Measurements from ENCODE around the gene FSCN2.

Gene FSCN2

GRCh38 chr17:81579298-81579697, 51.1 kb downstream of the FSCN2 start:
- no peaks in the 10 kb centered on the region for H3F3A ChIP-seq (ENCODE audit: insufficient read depth, low read length)
- no peak overlapping the region for H3K4me3 ChIP-seq (ENCODE audit: low read depth, low read length, poor library complexity, severe bottlenecking)
- H3K9me3 ChIP-seq (ENCODE audit: low read length): no peaks in the 10 kb centered on the region
- no peak overlapping the region for H2AFZ ChIP-seq (ENCODE audit: low read length)
- H3K4me1 ChIP-seq (ENCODE audit: insufficient read depth, low read length, severe bottlenecking): no peaks in the 10 kb centered on the region
- no peak for TF ChIP-seq EZH2 (IDR thresholded peaks at IDR 0.05; ENCODE audit: borderline replicate concordance, low read length)
- TF ChIP-seq CTCF (IDR thresholded peaks at IDR 0.05; ENCODE audit: low read length): no peak
- no peaks in the 10 kb centered on the region for H3K79me2 ChIP-seq (ENCODE audit: insufficient read depth, low read length)
- no peaks in the 10 kb centered on the region for H4K20me1 ChIP-seq (ENCODE audit: insufficient read depth, low read length)
- no peaks in the 10 kb centered on the region for H3K27me3 ChIP-seq (ENCODE audit: insufficient read depth, low read length)
- H3K27ac ChIP-seq (ENCODE audit: low read depth, low read length, poor library complexity, severe bottlenecking): no peak overlapping the region
- no peak overlapping the region for H3K9ac ChIP-seq (ENCODE audit: low read length)
- no peaks in the 10 kb centered on the region for H3K9me2 ChIP-seq (ENCODE audit: low read depth, low read length)
- H3K4me2 ChIP-seq (ENCODE audit: low read length): no peak overlapping the region
- H3K36me3 ChIP-seq (ENCODE audit: insufficient read depth, low read length): peaks cover 90% of the 10 kb centered on the region

- no peak overlapping the region for H3K4me2 ChIP-seq (ENCODE audit: low read length)
- H3K9ac ChIP-seq (ENCODE audit: low read length): no peak overlapping the region
- no peaks in the 10 kb centered on the region for H3F3A ChIP-seq (ENCODE audit: insufficient read depth, low read length)
- H3K27me3 ChIP-seq (ENCODE audit: insufficient read depth, low read length): no peaks in the 10 kb centered on the region
- H3K9me3 ChIP-seq (ENCODE audit: low read length): no peaks in the 10 kb centered on the region
- H3K36me3 ChIP-seq (ENCODE audit: insufficient read depth, low read length): peaks cover 90% of the 10 kb centered on the region
- H3K27ac ChIP-seq (ENCODE audit: low read depth, low read length, poor library complexity, severe bottlenecking): no peak overlapping the region
- H3K4me1 ChIP-seq (ENCODE audit: insufficient read depth, low read length, severe bottlenecking): no peaks in the 10 kb centered on the region
- H2AFZ ChIP-seq (ENCODE audit: low read length): no peak overlapping the region
- TF ChIP-seq CTCF (IDR thresholded peaks at IDR 0.05; ENCODE audit: low read length) (no peak), EZH2 (IDR thresholded peaks at IDR 0.05; ENCODE audit: borderline replicate concordance, low read length) (no peak)
- no peaks in the 10 kb centered on the region for H3K9me2 ChIP-seq (ENCODE audit: low read depth, low read length)
- H4K20me1 ChIP-seq (ENCODE audit: insufficient read depth, low read length): no peaks in the 10 kb centered on the region
- H3K4me3 ChIP-seq (ENCODE audit: low read depth, low read length, poor library complexity, severe bottlenecking): no peak overlapping the region
- H3K79me2 ChIP-seq (ENCODE audit: insufficient read depth, low read length): no peaks in the 10 kb centered on the region
These were observed 51.7 kb downstream of the FSCN2 start for GRCh38 chr17:81579821-81580321.

- no peaks in the 10 kb centered on the region for H3F3A ChIP-seq (ENCODE audit: insufficient read depth, low read length)
- H3K27me3 ChIP-seq (ENCODE audit: insufficient read depth, low read length): no peaks in the 10 kb centered on the region
- H3K9ac ChIP-seq (ENCODE audit: low read length): no peak overlapping the region
- H3K4me1 ChIP-seq (ENCODE audit: insufficient read depth, low read length, severe bottlenecking): no peaks in the 10 kb centered on the region
- no peak overlapping the region for H3K4me3 ChIP-seq (ENCODE audit: low read depth, low read length, poor library complexity, severe bottlenecking)
- H3K79me2 ChIP-seq (ENCODE audit: insufficient read depth, low read length): no peaks in the 10 kb centered on the region
- H3K27ac ChIP-seq (ENCODE audit: low read depth, low read length, poor library complexity, severe bottlenecking): no peak overlapping the region
- H3K4me2 ChIP-seq (ENCODE audit: low read length): no peak overlapping the region
- no peaks in the 10 kb centered on the region for H3K9me2 ChIP-seq (ENCODE audit: low read depth, low read length)
- no peak overlapping the region for H2AFZ ChIP-seq (ENCODE audit: low read length)
- H4K20me1 ChIP-seq (ENCODE audit: insufficient read depth, low read length): no peaks in the 10 kb centered on the region
- peaks cover 92% of the 10 kb centered on the region for H3K36me3 ChIP-seq (ENCODE audit: insufficient read depth, low read length)
- TF ChIP-seq EZH2 (IDR thresholded peaks at IDR 0.05; ENCODE audit: borderline replicate concordance, low read length) (no peak), CTCF (IDR thresholded peaks at IDR 0.05; ENCODE audit: low read length) (no peak)
- no peaks in the 10 kb centered on the region for H3K9me3 ChIP-seq (ENCODE audit: low read length)
These were observed 52.3 kb downstream of the FSCN2 start for GRCh38 chr17:81580481-81580880.
